DMS79 treated with DMSO at 0.1 percent for 48 hours (cell line): ENCODE results near the gene PRR18.
A peak's percentile ranks its signal among the peaks of the same experiment; 100 is the strongest.

Experiments
- DNase-seq: peaks from one replicate; lab custom pipeline; 2025; lab: John Stamatoyannopoulos, UW

Gene PRR18

DNA sequence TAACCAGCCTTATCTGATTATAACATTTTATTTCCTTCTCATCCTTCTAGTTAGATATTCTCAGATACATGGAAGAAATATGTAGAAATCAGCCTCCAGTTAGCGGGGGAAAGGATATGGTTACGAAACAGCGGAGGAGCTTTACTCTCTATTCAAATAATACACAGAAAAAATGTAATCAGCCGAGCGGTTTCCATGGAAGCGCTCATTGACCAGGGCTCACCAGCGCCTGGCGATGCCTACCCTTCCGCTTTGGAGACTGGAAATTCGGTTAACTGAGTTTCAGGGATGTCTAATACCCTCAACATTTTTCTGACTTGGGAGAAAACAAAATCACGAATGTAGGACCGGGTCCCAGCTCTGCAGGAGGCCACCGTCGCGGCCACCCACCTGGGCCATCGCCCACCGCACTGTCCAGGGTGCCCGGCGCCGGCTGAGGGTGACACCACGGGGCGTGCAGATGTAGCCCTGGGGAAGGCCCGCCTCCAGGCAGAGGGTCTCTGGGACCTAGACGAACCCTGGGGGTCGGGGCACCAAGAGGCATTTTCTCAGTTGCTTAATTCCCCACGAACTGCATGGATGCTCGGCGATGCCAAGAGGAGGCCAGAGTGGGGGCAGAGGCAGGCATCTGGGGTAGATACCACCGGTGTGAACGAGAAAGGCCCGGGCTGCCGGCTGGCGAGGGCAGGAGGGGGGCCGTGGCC is 1.7 kb downstream of the PRR18 start:
- DNase-seq: peak; percentile 39

DNA sequence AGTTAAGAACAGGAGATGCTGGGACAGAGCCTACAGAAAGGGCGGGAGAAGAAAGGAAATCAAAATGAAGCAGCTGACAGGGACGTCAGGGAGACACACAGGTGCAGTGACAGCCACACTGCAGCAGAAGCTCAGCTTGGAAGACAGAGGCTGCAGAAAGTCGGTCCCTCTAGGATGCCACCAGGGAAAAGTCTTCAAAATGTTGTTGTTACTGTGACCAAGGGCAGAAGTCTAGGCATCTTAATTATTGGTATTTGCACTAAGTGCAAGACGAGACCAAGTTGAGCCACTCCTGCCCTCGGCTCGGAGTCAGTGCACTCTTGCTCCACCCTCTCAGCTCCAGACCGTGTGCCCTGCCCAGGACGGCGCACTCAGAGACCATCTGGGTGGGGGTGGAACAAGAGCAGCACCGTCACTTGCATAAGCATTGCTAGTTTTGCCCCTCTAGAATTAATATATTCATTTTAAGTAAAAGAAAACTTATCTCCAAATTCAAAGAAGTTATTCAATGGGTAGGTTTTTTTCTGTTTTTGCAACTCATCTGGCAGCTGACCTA is 2.6 kb downstream of the PRR18 start:
- no peak for DNase-seq

- no peak for DNase-seq
Observed at GRCh38 chr6:166304106-166304505, 4.1 kb downstream of the PRR18 start.

GRCh38 chr6:166301611-166302529 is 6.3 kb downstream of the PRR18 start:
- no peak for DNase-seq

DNA sequence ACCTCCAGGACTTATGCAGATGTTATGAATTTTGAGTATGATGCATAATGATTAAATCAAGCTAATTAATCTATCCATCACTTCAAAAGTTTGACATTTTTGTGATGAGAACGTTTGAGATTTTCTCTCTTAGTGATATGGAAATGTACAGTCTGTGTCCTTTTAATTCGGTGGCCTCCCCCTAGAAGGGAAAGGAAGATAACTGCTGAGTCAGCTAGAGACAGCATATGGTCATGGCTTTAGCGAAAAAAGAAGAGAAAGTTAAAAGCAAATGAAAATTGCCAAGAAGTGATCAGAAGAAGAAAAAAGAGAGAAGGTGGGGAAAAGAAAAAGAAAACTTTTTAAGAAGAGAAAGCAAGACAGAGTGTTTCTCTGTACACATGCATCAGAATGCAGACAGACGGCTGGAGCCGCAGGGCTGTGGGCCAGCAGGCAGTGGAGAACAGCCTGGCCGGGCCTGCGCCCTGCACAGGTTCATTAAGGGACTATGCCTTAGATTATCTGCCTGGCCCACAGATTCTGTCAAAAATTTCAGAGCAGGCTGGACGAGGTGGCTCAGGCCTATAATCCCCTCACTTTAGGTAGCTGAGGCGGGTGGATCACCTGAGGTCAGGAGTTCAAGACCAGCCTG is 7.7 kb downstream of the PRR18 start:
- no peak for DNase-seq

DNA sequence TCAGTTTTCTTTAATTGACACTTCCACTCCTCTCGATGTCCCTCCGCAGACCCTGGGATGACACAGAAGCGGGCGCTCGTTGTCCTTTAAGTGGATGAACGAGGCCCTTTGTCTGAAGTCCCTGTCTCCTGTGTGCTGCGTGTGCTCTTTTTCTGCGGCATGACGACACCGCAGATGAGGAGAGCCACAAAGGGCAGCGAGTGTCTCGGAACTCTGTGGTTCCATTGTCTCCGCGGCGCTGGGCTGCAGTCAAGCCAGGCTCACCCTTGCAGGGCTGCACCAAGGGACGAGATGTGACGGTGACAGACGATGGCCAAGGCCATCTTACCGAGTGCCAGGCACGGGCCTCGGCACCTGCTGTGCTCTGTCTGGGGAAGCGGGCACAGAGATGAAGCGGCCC is 10.6 kb downstream of the PRR18 start:
- DNase-seq: no peak

GRCh38 chr6:166296035-166296883 is 11.9 kb downstream of the PRR18 start:
- no peak for DNase-seq

DNA sequence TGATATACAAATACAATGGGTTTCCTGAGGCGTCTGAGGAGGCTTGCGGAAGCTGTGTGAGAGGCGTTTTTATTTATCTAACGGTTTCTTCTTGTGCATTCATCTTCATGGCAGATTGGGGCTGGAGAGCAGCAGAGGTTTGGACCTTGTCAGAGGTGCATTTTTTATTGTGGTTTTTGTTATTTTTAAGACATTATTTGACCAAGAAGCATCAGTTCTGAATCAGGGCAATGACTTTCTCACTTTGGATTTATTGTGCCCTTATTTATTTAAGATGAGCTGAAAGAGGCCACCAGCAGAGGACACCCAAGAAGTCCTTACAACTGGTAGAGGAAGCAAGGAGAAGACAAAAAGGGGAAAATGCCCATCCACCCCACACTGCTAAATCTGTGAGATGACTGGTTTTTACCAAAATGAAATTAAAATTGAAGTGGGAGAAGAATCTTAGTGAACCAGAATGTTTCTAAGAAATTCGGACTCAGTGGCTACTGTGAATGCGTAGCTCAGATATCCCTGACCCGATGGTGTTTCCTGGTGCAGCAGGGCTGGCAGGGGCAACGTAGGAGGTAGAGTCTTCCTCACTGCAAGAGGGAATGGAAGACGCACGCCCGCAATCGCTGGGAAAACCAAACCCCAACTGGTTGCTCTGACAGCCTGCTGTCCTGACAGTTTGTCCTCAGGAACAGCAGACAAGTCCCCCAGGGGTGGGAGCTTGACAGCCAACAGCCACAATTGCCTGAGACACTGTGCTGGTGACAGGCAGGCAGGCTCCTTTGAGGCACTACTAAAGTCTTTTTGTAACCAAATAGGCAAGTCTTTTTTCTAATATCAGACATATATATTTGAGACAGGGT is 14.2 kb downstream of the PRR18 start:
- DNase-seq: no peak

DNA sequence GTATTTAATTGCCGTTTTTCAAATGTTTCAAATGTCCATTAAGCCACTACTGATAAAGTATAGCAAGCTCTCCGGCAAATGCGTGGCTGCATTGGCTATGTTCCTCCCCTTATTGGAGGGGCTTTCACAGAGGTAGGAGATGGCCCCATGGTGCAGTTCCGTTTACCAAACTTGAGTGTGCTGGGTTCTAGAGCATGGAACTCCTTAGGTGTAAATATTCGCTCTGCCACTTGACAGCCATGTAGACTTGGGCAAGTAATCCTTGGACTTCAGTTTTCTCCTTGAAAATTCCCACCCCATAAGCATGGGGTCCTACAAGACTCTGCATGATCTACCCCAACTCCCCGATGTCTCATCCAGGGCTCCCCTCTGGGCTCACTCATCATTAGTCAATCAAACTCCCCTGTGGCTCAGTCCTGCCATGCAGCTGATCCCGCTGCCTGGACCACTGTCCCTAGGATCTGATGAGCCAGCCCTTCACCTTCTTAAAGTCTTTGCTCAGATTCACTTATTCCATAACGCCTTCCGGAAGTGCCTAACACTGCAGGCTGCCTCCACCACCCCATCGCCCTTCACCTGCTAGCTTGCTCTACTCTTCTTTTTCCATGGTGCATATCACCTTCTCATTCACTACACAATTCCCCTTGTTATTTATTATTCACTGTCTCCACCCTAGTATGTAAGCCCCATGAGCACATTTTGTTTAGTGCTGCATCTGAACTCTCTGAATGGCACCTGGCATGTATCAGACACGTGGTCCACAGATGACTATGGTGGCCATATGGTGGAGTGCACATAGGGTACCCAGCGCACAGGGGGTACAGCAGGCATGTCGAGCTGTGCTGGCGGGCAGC is 18.8 kb downstream of the PRR18 start:
- DNase-seq: no peak

GRCh38 chr6:166286839-166287271 is 21.3 kb downstream of the PRR18 start:
- DNase-seq: no peak

GRCh38 chr6:166285233-166285632 is 23.0 kb downstream of the PRR18 start:
- DNase-seq: no peak

DNA sequence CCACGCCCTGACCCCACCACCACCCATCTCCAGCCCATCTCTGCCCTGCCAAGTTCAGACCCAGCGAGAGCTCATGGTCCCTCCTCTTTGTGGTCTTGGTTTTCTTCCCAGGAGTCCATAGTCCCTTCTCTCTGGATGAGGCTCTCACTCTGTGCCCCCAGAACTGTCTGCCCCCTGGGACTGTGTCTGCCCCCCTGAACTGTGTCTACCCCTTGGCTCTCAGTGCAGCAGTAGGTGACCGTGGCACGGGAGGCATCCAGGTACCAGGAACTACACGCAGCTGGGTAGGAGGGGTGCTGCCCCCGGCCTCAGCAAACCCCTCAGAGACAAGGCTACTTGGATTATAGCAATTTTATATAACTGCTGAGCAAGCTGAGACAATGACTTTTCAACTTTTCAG is 23.6 kb downstream of the PRR18 start:
- DNase-seq: no peak

DNA sequence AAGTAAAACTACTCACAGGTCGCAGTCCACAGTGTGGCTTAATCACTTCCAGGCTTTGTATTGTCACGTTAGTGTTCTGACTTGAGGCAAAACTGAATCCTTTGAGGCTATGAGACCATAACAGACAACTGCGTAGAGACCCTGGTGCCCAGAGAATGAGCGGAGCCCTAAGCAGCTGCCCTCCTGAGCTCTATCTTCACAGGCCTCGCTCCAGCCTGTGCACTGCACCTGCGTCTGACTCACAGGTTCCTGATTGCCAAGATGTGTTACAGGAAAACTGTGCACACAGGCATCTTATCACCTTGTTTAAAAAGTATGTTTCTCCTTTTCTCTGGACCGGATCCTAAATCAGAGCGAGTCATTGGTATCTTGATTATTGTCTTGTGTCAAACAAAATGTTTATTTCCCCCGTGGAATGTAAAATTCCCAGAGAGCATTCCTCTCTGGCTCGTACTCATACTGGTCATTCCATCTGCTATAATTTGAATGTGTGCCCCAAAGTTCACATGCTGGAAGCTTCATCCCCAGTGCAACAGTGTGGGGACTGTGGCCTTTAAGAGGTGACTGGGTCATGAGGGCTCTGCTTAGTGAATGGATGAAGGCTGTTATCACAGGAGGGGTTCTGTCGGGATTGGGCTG is 25.7 kb downstream of the PRR18 start:
- DNase-seq: no peak

DNA sequence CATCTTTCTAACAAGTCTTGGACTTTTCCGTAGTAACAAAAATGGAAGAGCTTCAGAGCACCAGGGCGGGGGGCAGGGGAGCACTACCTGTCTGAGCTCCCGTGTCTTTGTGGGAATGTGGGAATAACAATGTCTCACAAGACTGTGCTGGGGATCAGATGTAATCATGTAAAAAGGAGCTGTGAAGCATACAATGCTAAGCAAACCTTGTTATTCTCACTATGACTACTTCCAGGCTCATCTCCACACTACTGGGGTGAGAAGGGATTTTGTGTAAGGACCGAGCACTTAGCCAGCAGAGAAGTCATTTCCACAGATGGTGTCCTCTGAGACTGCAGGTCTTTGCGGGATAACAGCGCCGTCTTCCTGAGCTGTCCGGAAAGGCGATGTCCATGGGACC is 27.1 kb downstream of the PRR18 start:
- no peak for DNase-seq

DNA sequence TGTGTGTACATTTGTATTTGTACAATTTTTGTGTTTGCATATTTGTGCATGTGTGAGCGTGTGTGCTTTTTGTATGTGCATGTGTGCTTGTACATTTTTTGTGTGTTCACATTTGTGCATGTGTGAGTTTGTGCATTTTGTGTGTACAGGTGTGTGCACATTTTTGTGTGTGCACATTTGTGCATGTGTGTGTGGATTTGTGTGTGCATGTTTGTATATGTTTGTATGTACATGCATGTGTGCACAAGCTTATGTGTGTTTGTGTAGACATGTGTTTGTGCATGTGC is 28.9 kb downstream of the PRR18 start:
- no peak for DNase-seq

- no peak for DNase-seq
Observed at GRCh38 chr6:166278579-166279392, 29.4 kb downstream of the PRR18 start.

DNA sequence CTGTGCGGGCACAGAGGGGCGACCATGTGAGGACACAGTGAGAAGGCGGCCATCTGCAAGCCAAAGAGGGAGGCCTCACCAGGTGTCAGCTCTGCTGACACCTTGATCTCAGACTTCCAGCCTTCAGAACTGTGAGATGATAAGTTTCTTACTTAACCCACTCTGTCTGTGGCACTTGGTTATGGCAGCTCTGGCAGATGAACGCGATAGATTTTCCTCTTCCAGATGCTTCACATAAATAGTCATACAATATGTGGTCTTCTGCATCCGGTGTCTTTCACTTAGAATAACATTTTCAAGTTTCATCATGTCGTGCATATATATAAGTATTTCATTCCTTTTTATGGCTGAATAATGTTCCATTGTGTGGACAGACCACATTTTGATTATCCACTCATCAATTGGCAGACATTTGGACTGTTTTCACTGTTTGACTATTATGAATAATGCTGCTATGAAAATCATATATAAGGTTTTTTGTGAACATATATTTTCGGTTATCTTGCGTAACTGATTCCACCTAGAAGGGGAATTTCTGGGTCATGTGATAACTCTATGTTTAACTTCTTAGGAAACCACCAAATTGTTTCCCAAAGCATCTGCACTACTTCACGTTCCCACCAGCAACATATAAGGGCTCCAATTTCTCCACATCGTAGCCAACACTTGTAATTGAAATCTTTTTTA is 30.2 kb downstream of the PRR18 start:
- DNase-seq: no peak

DNA sequence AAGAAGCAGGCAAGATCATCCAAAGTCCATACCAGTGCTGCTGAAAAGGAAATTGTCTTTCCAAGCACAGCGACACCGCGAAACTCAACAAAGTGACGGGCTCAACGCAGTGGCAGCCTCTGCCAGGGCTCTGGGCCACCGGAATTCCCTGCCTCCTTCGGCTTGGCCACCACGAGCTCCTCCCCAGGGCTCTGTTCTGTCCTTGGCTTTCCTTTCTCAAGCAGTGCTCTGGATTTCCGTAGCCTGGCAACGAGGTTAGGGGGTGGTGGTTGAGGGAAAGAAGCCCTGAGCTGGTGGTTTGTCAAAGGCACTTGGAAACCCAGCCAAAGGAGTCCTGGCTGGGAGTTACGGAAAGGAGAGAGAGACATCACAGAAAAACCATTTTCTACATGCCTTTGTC is 31.2 kb downstream of the PRR18 start:
- peak; percentile 72 for DNase-seq
